Measurements from ENCODE around the gene PGAP6. TPM values are rescaled to one million over a fixed set of nuclear protein-coding genes. Genes with fewer than 3 reads are reported as not detected.
"Not testable (repeated sequence)": the region's sequence is repeated elsewhere in the genome, so short reads cannot be mapped to it uniquely, and the experiment has no call there.

The PGAP6 gene
- total RNA-seq, 1 experiment from 2014 or later: 85.5 TPM

GRCh38 chr16:378821-379182 is 3.0 kb downstream of the PGAP6 start:
- H3K4me3 ChIP-seq (ENCODE audit: low read depth, low read length): no peak overlapping the region
- H3K4me1 Mint-ChIP-seq (ENCODE audit: low read depth, unreplicated experiment): no peaks in the 10 kb centered on the region
- POLR2A ChIA-PET: no interaction called here
- CTCF ChIA-PET: no interaction called here
- no peak for TF ChIP-seq CTCF (IDR thresholded peaks at IDR 0.05; ENCODE audit: insufficient read depth in 1 of 2, low read depth in 1 of 2, low read length in 1 of 2, severe bottlenecking in 1 of 2, unreplicated experiment in 1 of 2)
- DNase-seq: peak in 1 of 2 experiments; percentile 26
- intact Hi-C loops (cut with micrococcal nuclease; ENCODE audit: unreplicated experiment): no loop called here
- no peaks in the 10 kb centered on the region for H3K27me3 Mint-ChIP-seq (ENCODE audit: insufficient read depth, unreplicated experiment)
- H3K27me3 ChIP-seq (replicated peaks; ENCODE audit: control insufficient read depth, insufficient read depth, low read length): no peaks in the 10 kb centered on the region
- H3K9me3 ChIP-seq: no peaks in the 10 kb centered on the region
- H3K27ac Mint-ChIP-seq (ENCODE audit: unreplicated experiment): no peak overlapping the region
- no peaks in the 10 kb centered on the region; the same call in none of the 2 replicates for H3K36me3 ChIP-seq (ENCODE audit: control insufficient read depth, insufficient read depth, low read length)
- no peaks in the 10 kb centered on the region for H3K4me1 ChIP-seq
- H3K36me3 Mint-ChIP-seq (ENCODE audit: insufficient read depth, unreplicated experiment): peaks cover 20% of the 10 kb centered on the region
- no peaks in the 10 kb centered on the region for H3K9me3 Mint-ChIP-seq (ENCODE audit: unreplicated experiment)
- BruUV-seq (replicated peaks): no TSS peak
- no peak overlapping the region for H3K4me3 Mint-ChIP-seq (ENCODE audit: unreplicated experiment)

DNA sequence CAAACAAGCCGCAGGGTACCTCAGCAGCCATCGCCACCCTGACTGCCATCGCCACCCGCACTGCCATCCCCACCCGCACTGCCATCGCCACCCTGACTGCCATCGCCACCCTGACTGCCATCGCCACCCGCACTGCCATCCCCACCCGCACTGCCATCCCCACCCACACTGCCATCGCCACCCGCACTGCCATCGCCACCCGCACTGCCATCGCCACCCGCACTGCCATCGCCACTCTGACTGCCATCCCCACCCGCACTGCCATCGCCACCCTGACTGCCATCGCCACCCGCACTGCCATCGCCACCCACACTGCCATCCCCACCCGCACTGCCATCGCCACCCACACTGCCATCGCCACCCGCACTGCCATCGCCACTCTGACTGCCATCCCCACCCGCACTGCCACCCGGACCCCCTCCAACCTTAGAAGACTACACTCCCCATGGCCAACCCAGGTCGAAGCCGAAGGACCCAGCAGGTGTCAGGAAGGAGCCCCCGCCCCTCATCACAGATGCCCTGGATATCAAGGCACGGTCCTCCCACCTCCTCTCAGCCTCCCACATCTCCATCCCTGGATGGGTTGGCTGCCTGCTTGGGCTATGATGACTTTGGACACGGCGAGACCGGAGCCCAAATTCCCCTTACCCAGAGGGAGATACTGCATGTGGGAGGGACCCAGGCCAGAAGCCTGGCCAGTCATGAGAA is 3.5 kb downstream of the PGAP6 start:
- CTCF ChIA-PET; BruUV-seq (replicated peaks); H3K36me3 ChIP-seq (ENCODE audit: control insufficient read depth, insufficient read depth, low read length): not testable (repeated sequence)

DNA sequence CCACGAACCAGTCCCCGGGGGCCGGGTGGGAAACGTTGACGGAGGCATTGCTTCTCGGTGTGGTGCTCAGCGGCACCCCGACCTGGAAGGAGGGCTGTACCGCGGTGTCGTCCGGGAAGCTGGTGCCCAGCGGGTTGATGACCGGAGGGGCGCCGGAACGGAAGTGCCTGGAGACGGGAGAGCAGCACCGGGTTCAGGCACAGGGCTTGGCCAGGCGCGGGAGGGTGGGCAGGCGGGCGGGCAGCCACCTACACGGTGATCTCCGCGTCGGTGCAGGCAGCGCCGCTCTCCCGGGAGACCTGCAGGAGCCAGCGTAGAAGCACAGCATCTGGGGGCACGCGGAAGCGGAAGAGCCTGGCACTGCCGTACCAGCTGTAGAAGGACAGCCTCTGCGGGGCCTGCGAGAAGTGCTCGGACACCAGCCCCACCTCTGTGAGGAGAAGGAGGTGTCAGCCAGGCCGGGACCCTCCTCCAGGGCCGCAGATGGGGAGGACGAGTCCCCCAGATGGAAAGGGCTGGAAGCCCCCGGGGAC is 4.3 kb downstream of the PGAP6 start:
- Mint-ChIP-seq H3K9me3 (ENCODE audit: unreplicated experiment) (no peaks in the 10 kb centered on the region), H3K27ac (ENCODE audit: unreplicated experiment) (no peak overlapping the region), H3K27me3 (ENCODE audit: insufficient read depth, unreplicated experiment) (no peaks in the 10 kb centered on the region), H3K4me1 (ENCODE audit: low read depth, unreplicated experiment) (no peaks in the 10 kb centered on the region), H3K4me3 (ENCODE audit: unreplicated experiment) (no peak overlapping the region), H3K36me3 (ENCODE audit: insufficient read depth, unreplicated experiment) (peaks cover 20% of the 10 kb centered on the region)
- no peak for TF ChIP-seq CTCF (IDR thresholded peaks at IDR 0.05; ENCODE audit: insufficient read depth in 1 of 2, low read depth in 1 of 2, low read length in 1 of 2, severe bottlenecking in 1 of 2, unreplicated experiment in 1 of 2)
- BruUV-seq (replicated peaks): no TSS peak
- POLR2A ChIA-PET: no interaction called here
- CTCF ChIA-PET: no interaction called here
- no peaks in the 10 kb centered on the region for H3K9me3 ChIP-seq
- no peak overlapping the region for H3K4me3 ChIP-seq (ENCODE audit: low read depth, low read length)
- no peak for DNase-seq
- intact Hi-C loops (cut with micrococcal nuclease; ENCODE audit: unreplicated experiment): no loop called here
- H3K4me1 ChIP-seq: no peaks in the 10 kb centered on the region
- H3K36me3 ChIP-seq (ENCODE audit: control insufficient read depth, insufficient read depth, low read length): no peaks in the 10 kb centered on the region; the same call in none of the 2 replicates
- no peaks in the 10 kb centered on the region for H3K27me3 ChIP-seq (replicated peaks; ENCODE audit: control insufficient read depth, insufficient read depth, low read length)

More for the DNA sequence above, 3.5 kb downstream of the PGAP6 start:
- POLR2A ChIA-PET; H3K27ac Mint-ChIP-seq (ENCODE audit: unreplicated experiment); H3K9me3 Mint-ChIP-seq (ENCODE audit: unreplicated experiment); H3K9me3 ChIP-seq; H3K4me1 ChIP-seq; H3K27me3 ChIP-seq (replicated peaks; ENCODE audit: control insufficient read depth, insufficient read depth, low read length); H3K4me1 Mint-ChIP-seq (ENCODE audit: low read depth, unreplicated experiment); H3K4me3 ChIP-seq (ENCODE audit: low read depth, low read length); H3K4me3 Mint-ChIP-seq (ENCODE audit: unreplicated experiment); H3K27me3 Mint-ChIP-seq (ENCODE audit: insufficient read depth, unreplicated experiment); intact Hi-C loops (cut with micrococcal nuclease; ENCODE audit: unreplicated experiment): not testable (repeated sequence)
- DNase-seq: peak in 1 of 2 experiments; percentile 27
- H3K36me3 Mint-ChIP-seq (ENCODE audit: insufficient read depth, unreplicated experiment): peaks cover 20% of the 10 kb centered on the region
